Nephron progenitor cell (in vitro differentiated cells): ENCODE measurements around the gene FZD10.

ENCODE experiments used
- DNase-seq: peaks from one replicate; pipeline ENCODE4 v3.0.0; 2021
- H3K27ac Mint-ChIP-seq: 2 replicates; pipeline ENCODE4 v1.8.0; 2021; ENCODE audit warnings: mild to moderate bottlenecking, moderate library complexity, mixed read lengths
- H3K27me3 Mint-ChIP-seq: 2 replicates; pipeline ENCODE4 v1.8.0; 2021; ENCODE audit warnings: mild to moderate bottlenecking, low read depth, mixed read lengths; ENCODE audit not compliant: poor library complexity
- H3K36me3 Mint-ChIP-seq: 2 replicates; pipeline ENCODE4 v1.8.0; 2021; ENCODE audit warnings: low read depth, mixed read lengths
- H3K4me1 Mint-ChIP-seq: 2 replicates; pipeline ENCODE4 v1.8.0; 2021; ENCODE audit warnings: mixed read lengths
- H3K4me3 Mint-ChIP-seq: 2 replicates; pipeline ENCODE4 v1.8.0; 2021; ENCODE audit warnings: mild to moderate bottlenecking, moderate library complexity, mixed read lengths
- H3K9me3 Mint-ChIP-seq: 2 replicates; pipeline ENCODE4 v1.8.0; 2021; ENCODE audit warnings: mild to moderate bottlenecking, moderate library complexity, mixed read lengths
- TF ChIP-seq, protein P1 (sequence below): fragments of 200-600 bp; sonication (generic); IDR thresholded peaks from 2 replicates; pipeline ENCODE4 v1.5.0; 2021; ENCODE audit warnings: antibody characterized with exemption

Gene FZD10

DNA sequence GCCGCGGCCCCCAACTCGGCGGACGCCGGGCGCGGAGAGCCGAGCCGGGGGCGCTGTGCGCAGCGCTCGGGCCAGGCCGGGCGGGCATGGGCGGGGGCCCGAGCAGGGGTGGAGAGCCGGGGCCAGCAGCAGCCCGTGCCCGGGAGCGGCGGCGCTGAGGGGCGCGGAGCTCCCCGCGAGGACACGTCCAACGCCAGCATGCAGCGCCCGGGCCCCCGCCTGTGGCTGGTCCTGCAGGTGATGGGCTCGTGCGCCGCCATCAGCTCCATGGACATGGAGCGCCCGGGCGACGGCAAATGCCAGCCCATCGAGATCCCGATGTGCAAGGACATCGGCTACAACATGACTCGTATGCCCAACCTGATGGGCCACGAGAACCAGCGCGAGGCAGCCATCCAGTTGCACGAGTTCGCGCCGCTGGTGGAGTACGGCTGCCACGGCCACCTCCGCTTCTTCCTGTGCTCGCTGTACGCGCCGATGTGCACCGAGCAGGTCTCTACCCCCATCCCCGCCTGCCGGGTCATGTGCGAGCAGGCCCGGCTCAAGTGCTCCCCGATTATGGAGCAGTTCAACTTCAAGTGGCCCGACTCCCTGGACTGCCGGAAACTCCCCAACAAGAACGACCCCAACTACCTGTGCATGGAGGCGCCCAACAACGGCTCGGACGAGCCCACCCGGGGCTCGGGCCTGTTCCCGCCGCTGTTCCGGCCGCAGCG lies 639 bp downstream of the FZD10 start:
- no peak overlapping the region for H3K27ac Mint-ChIP-seq
- H3K27me3 Mint-ChIP-seq: peaks cover 3% of the 10 kb centered on the region
- H3K4me1 Mint-ChIP-seq: peaks cover 46% of the 10 kb centered on the region
- H3K4me3 Mint-ChIP-seq: peak overlapping the region; percentile 91
- no peaks in the 10 kb centered on the region for H3K9me3 Mint-ChIP-seq
- no peaks in the 10 kb centered on the region for H3K36me3 Mint-ChIP-seq
- DNase-seq: peak; percentile 54
- TF ChIP-seq, protein P1, sequence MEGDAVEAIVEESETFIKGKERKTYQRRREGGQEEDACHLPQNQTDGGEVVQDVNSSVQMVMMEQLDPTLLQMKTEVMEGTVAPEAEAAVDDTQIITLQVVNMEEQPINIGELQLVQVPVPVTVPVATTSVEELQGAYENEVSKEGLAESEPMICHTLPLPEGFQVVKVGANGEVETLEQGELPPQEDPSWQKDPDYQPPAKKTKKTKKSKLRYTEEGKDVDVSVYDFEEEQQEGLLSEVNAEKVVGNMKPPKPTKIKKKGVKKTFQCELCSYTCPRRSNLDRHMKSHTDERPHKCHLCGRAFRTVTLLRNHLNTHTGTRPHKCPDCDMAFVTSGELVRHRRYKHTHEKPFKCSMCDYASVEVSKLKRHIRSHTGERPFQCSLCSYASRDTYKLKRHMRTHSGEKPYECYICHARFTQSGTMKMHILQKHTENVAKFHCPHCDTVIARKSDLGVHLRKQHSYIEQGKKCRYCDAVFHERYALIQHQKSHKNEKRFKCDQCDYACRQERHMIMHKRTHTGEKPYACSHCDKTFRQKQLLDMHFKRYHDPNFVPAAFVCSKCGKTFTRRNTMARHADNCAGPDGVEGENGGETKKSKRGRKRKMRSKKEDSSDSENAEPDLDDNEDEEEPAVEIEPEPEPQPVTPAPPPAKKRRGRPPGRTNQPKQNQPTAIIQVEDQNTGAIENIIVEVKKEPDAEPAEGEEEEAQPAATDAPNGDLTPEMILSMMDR: no peak

- peak overlapping the region; percentile 91 for H3K4me3 Mint-ChIP-seq
Measured at GRCh38 chr12:130163461-130164215, 1.4 kb downstream of the FZD10 start.

GRCh38 chr12:130164216-130164542 lies 1.9 kb downstream of the FZD10 start:
- DNase-seq: no peak
- peaks cover 8% of the 10 kb centered on the region for H3K27me3 Mint-ChIP-seq
- H3K36me3 Mint-ChIP-seq: no peaks in the 10 kb centered on the region
- TF ChIP-seq, protein P1: no peak
- no peak overlapping the region for H3K27ac Mint-ChIP-seq
- H3K4me3 Mint-ChIP-seq: peak overlapping the region; percentile 91
- no peaks in the 10 kb centered on the region for H3K9me3 Mint-ChIP-seq
- peaks cover 59% of the 10 kb centered on the region for H3K4me1 Mint-ChIP-seq

More at GRCh38 chr12:130163461-130164215, 1.4 kb downstream of the FZD10 start:
- Mint-ChIP-seq H3K27me3 (peaks cover 3% of the 10 kb centered on the region), H3K4me1 (peaks cover 54% of the 10 kb centered on the region), H3K27ac (peak overlapping the region; percentile 20), H3K36me3 (no peaks in the 10 kb centered on the region), H3K9me3 (no peaks in the 10 kb centered on the region)
- peak; percentile 37 for DNase-seq
- TF ChIP-seq, protein P1: no peak

DNA sequence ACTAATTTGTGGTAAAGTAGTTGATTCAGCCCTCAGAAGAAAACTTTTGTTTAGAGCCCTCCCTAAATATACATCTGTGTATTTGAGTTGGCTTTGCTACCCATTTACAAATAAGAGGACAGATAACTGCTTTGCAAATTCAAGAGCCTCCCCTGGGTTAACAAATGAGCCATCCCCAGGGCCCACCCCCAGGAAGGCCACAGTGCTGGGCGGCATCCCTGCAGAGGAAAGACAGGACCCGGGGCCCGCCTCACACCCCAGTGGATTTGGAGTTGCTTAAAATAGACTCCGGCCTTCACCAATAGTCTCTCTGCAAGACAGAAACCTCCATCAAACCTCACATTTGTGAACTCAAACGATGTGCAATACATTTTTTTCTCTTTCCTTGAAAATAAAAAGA lies 2.7 kb downstream of the FZD10 start:
- Mint-ChIP-seq H3K27ac (no peak overlapping the region), H3K4me1 (peaks cover 67% of the 10 kb centered on the region), H3K27me3 (peaks cover 9% of the 10 kb centered on the region), H3K9me3 (no peaks in the 10 kb centered on the region), H3K36me3 (no peaks in the 10 kb centered on the region), H3K4me3 (peak overlapping the region; percentile 91)
- TF ChIP-seq, protein P1: no peak
- DNase-seq: peak; percentile 50

- DNase-seq: no peak
- peaks cover 80% of the 10 kb centered on the region for H3K4me1 Mint-ChIP-seq
Measured at GRCh38 chr12:130166306-130166705, 4.0 kb downstream of the FZD10 start.

More at GRCh38 chr12:130166306-130166705, 4.0 kb downstream of the FZD10 start:
- Mint-ChIP-seq H3K27me3 (peaks cover 9% of the 10 kb centered on the region), H3K4me3 (peak overlapping the region; percentile 91), H3K27ac (no peak overlapping the region), H3K36me3 (no peaks in the 10 kb centered on the region), H3K9me3 (no peaks in the 10 kb centered on the region)
- TF ChIP-seq, protein P1: no peak
